Loucy (cell line): Measurements from ENCODE around the gene PARP6.

Experiments
- H2AFZ ChIP-seq: fragments of 200-600 bp; sonication (generic); 2 replicates; pipeline ENCODE4 v1.6.0; 2016; ENCODE audit warnings: antibody characterized with exemption, mild to moderate bottlenecking, low read length, moderate library complexity
- H3F3A ChIP-seq: fragments of 200-600 bp; 2 replicates; pipeline ENCODE4 v1.6.0; 2016; ENCODE audit warnings: antibody characterized with exemption, low read depth, mild to moderate bottlenecking
- H3K27me3 ChIP-seq: fragments of 200-600 bp; sonication (generic); 2 replicates; pipeline ENCODE4 v1.6.1; 2014; ENCODE audit warnings: low read length, mild to moderate bottlenecking; ENCODE audit not compliant: insufficient read depth, poor library complexity, severe bottlenecking
- H3K36me3 ChIP-seq: fragments of 200-600 bp; sonication (generic); 2 replicates; pipeline ENCODE4 v1.6.1; 2016; ENCODE audit warnings: low read length; ENCODE audit not compliant: insufficient read depth
- H3K4me1 ChIP-seq: fragments of 200-600 bp; sonication (generic); 2 replicates; pipeline ENCODE4 v1.5.1; 2014; ENCODE audit warnings: low read length, mild to moderate bottlenecking; ENCODE audit not compliant: insufficient read depth, poor library complexity, severe bottlenecking
- H3K4me2 ChIP-seq: fragments of 200-600 bp; sonication (generic); 2 replicates; pipeline ENCODE4 v1.6.0; 2014; ENCODE audit warnings: antibody characterized with exemption, low read length, low read depth, mild to moderate bottlenecking; ENCODE audit not compliant: poor library complexity, severe bottlenecking
- H3K4me3 ChIP-seq: fragments of 200-600 bp; sonication (generic); 2 replicates; pipeline ENCODE4 v1.5.1; 2014; ENCODE audit warnings: low read length, mild to moderate bottlenecking, mixed read lengths; ENCODE audit not compliant: poor library complexity, severe bottlenecking
- H3K79me2 ChIP-seq: fragments of 200-600 bp; sonication (generic); 2 replicates; pipeline ENCODE4 v1.6.1; 2014; ENCODE audit warnings: low read length; ENCODE audit not compliant: insufficient read depth
- H3K9ac ChIP-seq: fragments of 200-600 bp; sonication (generic); 2 replicates; pipeline ENCODE4 v1.6.0; 2014; ENCODE audit warnings: mild to moderate bottlenecking, low read depth, low read length, moderate library complexity; ENCODE audit not compliant: poor library complexity, severe bottlenecking
- H3K9me2 ChIP-seq: fragments of 200-600 bp; sonication (generic); replicated peaks from 2 replicates; pipeline ENCODE4 v1.6.1; 2016; ENCODE audit warnings: low read depth, low read length, mixed read lengths
- H3K9me3 ChIP-seq: fragments of 200-600 bp; sonication (generic); 2 replicates; pipeline ENCODE4 v1.6.1; 2014; ENCODE audit warnings: mild to moderate bottlenecking, antibody characterized with exemption, low read length, low read depth; ENCODE audit not compliant: insufficient read depth
- H4K20me1 ChIP-seq: fragments of 200-600 bp; sonication (generic); 2 replicates; pipeline ENCODE4 v1.6.0; 2014; ENCODE audit warnings: antibody characterized with exemption, low read length, mild to moderate bottlenecking; ENCODE audit not compliant: insufficient read depth, poor library complexity, severe bottlenecking
- EZH2phosphoT487 ChIP-seq: fragments of 200-600 bp; IDR thresholded peaks from 2 replicates; pipeline ENCODE4 v1.6.1; 2018; ENCODE audit warnings: antibody characterized with exemption, mild to moderate bottlenecking, moderate library complexity, borderline replicate concordance
- TF ChIP-seq, protein P1 (sequence below): fragments of 200-600 bp; sonication (generic); conservative IDR thresholded peaks from 2 replicates; pipeline ENCODE4 v1.5.1; 2014; ENCODE audit warnings: mild to moderate bottlenecking, antibody characterized with exemption, low read length

PARP6 gene

DNA sequence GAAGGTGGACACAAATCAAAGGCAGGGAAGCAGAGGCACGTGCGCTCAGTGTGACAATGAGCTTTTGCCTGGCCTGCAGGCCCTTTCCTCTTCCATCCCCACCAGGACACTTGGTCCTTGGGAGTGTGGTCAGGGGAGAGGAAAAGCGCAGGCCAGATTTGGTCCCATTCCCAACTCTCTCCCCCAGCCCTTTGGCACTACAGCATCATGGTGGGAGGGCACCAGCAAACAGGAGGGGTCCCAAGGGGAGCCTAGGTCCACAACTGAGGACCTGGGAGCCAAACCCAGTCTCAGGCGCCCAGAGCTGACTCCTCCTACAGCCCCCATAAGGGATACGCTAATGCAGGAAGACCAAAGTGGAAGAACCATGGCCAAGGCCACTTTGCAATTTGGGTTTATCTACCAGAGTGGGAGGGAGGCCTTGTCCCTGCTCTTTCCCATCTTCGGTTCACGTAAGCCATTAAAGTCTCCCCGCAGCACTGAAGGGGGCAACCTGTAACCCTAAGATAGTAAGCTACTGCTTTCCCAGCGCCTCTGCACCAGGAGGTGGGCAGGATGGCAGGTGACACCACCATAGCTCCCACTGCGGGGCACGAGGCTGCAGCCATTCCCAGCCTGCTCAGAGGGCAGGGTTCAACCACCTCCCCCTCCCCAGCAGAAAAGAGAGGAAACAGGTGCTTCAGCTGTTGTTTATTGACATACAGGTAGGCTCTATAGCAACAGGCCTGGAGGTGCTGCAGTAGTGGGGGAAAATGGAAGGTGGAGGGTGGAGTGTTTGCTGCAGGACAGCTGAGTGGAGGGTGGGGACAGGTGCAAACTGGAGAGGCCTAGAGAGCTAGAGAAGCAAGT is 73.8 kb downstream of the PARP6 start:
- Histone ChIP-seq H3K27me3 (no peaks in the 10 kb centered on the region), H3K9me2 (no peaks in the 10 kb centered on the region), H3K79me2 (peaks cover 6% of the 10 kb centered on the region; the same call in 1 of the 2 replicates), H3K9me3 (no peaks in the 10 kb centered on the region), H3K4me1 (no peaks in the 10 kb centered on the region), H3K36me3 (peaks cover 58% of the 10 kb centered on the region; the same call in 1 of the 2 replicates), H2AFZ (no peak overlapping the region), H3F3A (no peaks in the 10 kb centered on the region; the same call in none of the 2 replicates), H3K4me3 (no peak overlapping the region), H4K20me1 (peaks cover 35% of the 10 kb centered on the region), H3K9ac (no peak overlapping the region), H3K4me2 (no peak overlapping the region)
- TF ChIP-seq, protein P1, sequence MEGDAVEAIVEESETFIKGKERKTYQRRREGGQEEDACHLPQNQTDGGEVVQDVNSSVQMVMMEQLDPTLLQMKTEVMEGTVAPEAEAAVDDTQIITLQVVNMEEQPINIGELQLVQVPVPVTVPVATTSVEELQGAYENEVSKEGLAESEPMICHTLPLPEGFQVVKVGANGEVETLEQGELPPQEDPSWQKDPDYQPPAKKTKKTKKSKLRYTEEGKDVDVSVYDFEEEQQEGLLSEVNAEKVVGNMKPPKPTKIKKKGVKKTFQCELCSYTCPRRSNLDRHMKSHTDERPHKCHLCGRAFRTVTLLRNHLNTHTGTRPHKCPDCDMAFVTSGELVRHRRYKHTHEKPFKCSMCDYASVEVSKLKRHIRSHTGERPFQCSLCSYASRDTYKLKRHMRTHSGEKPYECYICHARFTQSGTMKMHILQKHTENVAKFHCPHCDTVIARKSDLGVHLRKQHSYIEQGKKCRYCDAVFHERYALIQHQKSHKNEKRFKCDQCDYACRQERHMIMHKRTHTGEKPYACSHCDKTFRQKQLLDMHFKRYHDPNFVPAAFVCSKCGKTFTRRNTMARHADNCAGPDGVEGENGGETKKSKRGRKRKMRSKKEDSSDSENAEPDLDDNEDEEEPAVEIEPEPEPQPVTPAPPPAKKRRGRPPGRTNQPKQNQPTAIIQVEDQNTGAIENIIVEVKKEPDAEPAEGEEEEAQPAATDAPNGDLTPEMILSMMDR: no peak
- no peak for TF ChIP-seq EZH2phosphoT487

DNA sequence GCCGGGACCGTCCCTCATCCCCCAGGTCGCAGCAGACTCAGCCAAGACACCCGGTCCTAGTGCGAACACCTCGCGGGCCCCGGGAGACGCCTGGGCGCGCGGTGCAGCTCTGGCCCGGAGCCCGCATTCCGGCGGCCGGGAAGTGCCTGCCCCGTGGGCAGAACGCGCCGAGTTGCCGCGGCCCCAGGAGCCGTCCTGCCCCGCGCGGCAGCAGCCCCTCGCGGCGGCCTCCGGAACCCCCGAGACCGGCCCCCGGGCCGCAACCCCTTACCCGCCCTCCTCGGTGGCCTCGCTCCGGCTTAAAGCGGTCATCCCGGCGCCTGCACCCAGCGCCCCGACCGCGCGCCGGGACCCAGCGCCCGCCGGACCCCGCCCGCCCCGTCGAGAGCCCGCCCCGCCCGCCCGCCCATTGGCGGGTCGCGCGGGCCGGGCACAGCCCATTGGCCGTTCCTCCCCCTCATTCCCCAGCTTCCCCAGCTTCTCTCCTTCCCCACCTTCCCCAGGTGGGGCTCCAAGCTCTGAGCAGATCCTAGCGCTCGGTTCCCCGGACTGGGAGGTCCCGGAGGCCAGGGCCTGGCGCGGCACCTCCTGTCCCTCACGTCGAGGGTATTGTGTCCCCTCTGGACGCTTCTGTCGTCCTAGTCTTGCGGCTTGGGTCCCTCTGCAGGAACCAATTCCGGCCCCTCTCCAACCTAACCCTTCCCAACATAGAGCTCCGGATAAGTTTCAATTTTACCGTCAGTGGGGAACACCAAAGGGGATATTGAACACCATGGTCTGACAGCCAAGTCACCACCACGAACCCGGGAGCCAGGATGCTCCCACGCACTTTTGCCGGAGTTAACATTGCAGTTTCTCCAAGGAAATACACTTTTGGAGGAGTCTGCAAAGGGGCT is 74.6 kb downstream of the PARP6 start, which contains the start of gene GRAMD2A:
TSS of gene GRAMD2A (minus strand) at position 328 of the 896 bp plus-strand sequence.
- no peaks in the 10 kb centered on the region for H3K4me1 ChIP-seq
- TF ChIP-seq EZH2phosphoT487: no peak
- TF ChIP-seq, protein P1: no peak
- H3K79me2 ChIP-seq: no peaks in the 10 kb centered on the region
- H3K9ac ChIP-seq: no peak within 1 kb of the TSS
- no peaks in the 10 kb centered on the region for H3K9me2 ChIP-seq
- H2AFZ ChIP-seq: no peak within 1 kb of the TSS
- no peak within 1 kb of the TSS for H3K4me3 ChIP-seq
- H3K36me3 ChIP-seq: peaks cover 49% of the 10 kb centered on the region; the same call in 1 of the 2 replicates
- H3K27me3 ChIP-seq: no peaks in the 10 kb centered on the region
- H3K4me2 ChIP-seq: no peak within 1 kb of the TSS
- H4K20me1 ChIP-seq: peaks cover 30% of the 10 kb centered on the region
- no peaks in the 10 kb centered on the region; the same call in none of the 2 replicates for H3F3A ChIP-seq
- no peaks in the 10 kb centered on the region for H3K9me3 ChIP-seq

DNA sequence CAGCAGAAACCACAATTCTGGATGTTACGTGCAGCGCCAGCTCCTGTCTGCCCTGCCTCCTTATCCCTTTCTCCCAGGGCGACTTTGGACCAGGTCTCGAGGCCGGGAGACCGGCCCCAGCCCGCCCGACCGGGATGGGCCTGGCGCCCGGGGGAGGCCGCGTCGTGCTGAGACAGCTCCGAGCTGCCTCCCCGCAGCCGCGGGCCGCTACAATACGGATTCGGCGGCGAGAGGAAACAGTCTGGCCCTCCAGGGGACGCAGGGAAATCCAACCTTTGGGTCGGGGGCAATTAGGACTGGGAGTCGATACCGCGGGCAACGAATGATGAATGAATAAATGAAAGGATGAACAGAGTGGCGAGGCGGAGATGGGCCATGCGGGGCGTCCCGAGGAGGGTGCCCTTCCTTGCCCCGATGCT is 75.3 kb downstream of the PARP6 start:
- no peak for TF ChIP-seq EZH2phosphoT487
- TF ChIP-seq, protein P1: no peak
- Histone ChIP-seq H4K20me1 (peaks cover 27% of the 10 kb centered on the region), H3K27me3 (no peaks in the 10 kb centered on the region), H3K9ac (no peak overlapping the region), H3F3A (no peaks in the 10 kb centered on the region; the same call in none of the 2 replicates), H3K9me2 (no peaks in the 10 kb centered on the region), H3K4me3 (no peak overlapping the region), H3K79me2 (no peaks in the 10 kb centered on the region), H3K4me2 (no peak overlapping the region), H3K36me3 (peaks cover 43% of the 10 kb centered on the region; the same call in 1 of the 2 replicates), H3K4me1 (no peaks in the 10 kb centered on the region), H2AFZ (no peak overlapping the region), H3K9me3 (no peaks in the 10 kb centered on the region)
